HEK293T (cell line): ENCODE data around the gene ENAH.

Experiments used
- BHLHE40 ChIP-seq: fragments of 450-650 bp; IDR thresholded peaks from 2 replicates; pipeline ENCODE4 v1.6.1; 2016; ENCODE audit warnings: mild to moderate bottlenecking, moderate library complexity, borderline replicate concordance
- FOXK2 ChIP-seq: fragments of 450-650 bp; IDR thresholded peaks from 2 replicates; pipeline ENCODE4 v1.6.1; 2016; ENCODE audit warnings: mild to moderate bottlenecking
- FOXM1 ChIP-seq: fragments of 450-650 bp; IDR thresholded peaks from 2 replicates; pipeline ENCODE4 v1.6.1; 2017; ENCODE audit warnings: mild to moderate bottlenecking, borderline replicate concordance
- HDGF ChIP-seq: fragments of 450-650 bp; IDR thresholded peaks from 2 replicates; pipeline ENCODE4 v1.6.1; 2017; ENCODE audit warnings: antibody characterized with exemption, borderline replicate concordance
- LEF1 ChIP-seq: fragments of 450-650 bp; IDR thresholded peaks from 2 replicates; pipeline ENCODE4 v1.6.1; 2017; ENCODE audit warnings: mild to moderate bottlenecking, borderline replicate concordance
- NFRKB ChIP-seq: fragments of 450-650 bp; IDR thresholded peaks from 2 replicates; pipeline ENCODE4 v1.6.1; 2016; ENCODE audit warnings: mild to moderate bottlenecking, moderate library complexity
- PKNOX1 ChIP-seq: fragments of 450-650 bp; IDR thresholded peaks from 2 replicates; pipeline ENCODE4 v1.6.1; 2016
- TARDBP ChIP-seq: fragments of 450-650 bp; IDR thresholded peaks from 2 replicates; pipeline ENCODE4 v1.6.1; 2016
- ZNF384 ChIP-seq: fragments of 450-650 bp; IDR thresholded peaks from 2 replicates; pipeline ENCODE4 v1.6.1; 2016

GRCh38 chr1:225537554-225538251 is 115.2 kb downstream of the ENAH start:
- TF ChIP-seq FOXM1 = no peak
- TF ChIP-seq NFRKB = no peak
- TF ChIP-seq HDGF = no peak
- no peak for TF ChIP-seq ZNF384
- no peak for TF ChIP-seq BHLHE40
- TF ChIP-seq PKNOX1 = peak; percentile 83
- TF ChIP-seq TARDBP = no peak
- TF ChIP-seq LEF1 = no peak
- TF ChIP-seq FOXK2 = no peak
